ENCODE results near the gene BBS9.

DNA sequence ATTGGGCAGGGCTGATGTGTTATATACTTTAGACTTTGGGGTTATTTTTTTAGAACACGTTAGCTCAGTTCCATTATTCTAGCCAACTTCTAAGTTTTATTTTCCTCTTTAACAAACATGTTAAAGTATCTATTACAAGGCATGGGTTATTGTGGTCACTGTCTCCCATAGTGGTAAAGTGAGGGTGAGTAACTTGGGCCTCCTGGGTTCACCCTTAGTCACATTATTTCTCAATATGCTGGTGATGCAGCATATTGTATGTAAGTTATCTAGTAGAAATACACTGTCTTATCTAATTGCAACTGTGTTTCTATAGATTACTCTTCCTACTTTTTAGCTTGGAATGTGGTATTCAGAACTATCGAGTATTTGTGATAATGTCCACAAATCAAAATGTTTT is 65.9 kb downstream of the BBS9 start:
- TF ChIP-seq, protein P1, sequence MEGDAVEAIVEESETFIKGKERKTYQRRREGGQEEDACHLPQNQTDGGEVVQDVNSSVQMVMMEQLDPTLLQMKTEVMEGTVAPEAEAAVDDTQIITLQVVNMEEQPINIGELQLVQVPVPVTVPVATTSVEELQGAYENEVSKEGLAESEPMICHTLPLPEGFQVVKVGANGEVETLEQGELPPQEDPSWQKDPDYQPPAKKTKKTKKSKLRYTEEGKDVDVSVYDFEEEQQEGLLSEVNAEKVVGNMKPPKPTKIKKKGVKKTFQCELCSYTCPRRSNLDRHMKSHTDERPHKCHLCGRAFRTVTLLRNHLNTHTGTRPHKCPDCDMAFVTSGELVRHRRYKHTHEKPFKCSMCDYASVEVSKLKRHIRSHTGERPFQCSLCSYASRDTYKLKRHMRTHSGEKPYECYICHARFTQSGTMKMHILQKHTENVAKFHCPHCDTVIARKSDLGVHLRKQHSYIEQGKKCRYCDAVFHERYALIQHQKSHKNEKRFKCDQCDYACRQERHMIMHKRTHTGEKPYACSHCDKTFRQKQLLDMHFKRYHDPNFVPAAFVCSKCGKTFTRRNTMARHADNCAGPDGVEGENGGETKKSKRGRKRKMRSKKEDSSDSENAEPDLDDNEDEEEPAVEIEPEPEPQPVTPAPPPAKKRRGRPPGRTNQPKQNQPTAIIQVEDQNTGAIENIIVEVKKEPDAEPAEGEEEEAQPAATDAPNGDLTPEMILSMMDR (IDR thresholded peaks at IDR 0.05; ENCODE audit: poor library complexity, severe bottlenecking): no peak
- TF ChIP-seq TAF1 (IDR thresholded peaks at IDR 0.05; ENCODE audit: low read depth) (no peak), MXI1 (conservative IDR thresholded peaks at IDR 0.05; ENCODE audit: poor library complexity, severe bottlenecking) (no peak), EP300 (conservative IDR thresholded peaks at IDR 0.05; ENCODE audit: poor library complexity, severe bottlenecking) (no peak), EZH2 (IDR thresholded peaks at IDR 0.05; ENCODE audit: borderline replicate concordance, insufficient read depth, low read length, poor library complexity, severe bottlenecking) (no peak), POLR2AphosphoS5 (IDR thresholded peaks at IDR 0.05) (no peak), RAD21 (conservative IDR thresholded peaks at IDR 0.05) (no peak)

Measured in neural cell (in vitro differentiated cells).